KG1 (cell line): ENCODE measurements around the gene REV1.
"Not testable (repeated sequence)": the region's sequence is repeated elsewhere in the genome, so short reads cannot be mapped to it uniquely, and the experiment has no call there.

Experiments
- DNase-seq: peaks from one replicate; lab custom pipeline; 2025; lab: John Stamatoyannopoulos, UW

Gene REV1

GRCh38 chr2:99403084-99403483 is 86.7 kb downstream of the REV1 start:
- DNase-seq = no peak

DNA sequence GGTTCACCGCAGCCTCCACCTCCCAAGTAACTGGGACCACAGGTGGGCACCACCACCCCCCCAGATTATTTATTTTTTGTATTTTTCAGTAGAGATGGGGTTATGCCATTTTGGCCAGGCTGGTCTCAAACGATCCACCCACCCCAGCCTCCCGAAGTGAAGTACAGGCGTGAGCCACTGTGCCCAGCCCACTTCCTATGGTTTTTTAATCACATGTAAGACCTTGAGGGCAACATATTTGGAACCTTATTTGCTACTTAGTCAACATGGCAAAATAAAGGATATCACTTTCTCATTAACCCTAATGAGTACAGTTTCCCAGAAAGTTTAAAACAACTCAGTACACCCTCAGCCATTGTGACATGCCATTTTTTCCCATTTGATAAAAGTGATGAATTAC is 88.0 kb downstream of the REV1 start:
- DNase-seq = no peak

- no peak for DNase-seq
Observed at GRCh38 chr2:99399795-99400194, 90.0 kb downstream of the REV1 start.

GRCh38 chr2:99399063-99399462 is 90.8 kb downstream of the REV1 start:
- DNase-seq = no peak

DNA sequence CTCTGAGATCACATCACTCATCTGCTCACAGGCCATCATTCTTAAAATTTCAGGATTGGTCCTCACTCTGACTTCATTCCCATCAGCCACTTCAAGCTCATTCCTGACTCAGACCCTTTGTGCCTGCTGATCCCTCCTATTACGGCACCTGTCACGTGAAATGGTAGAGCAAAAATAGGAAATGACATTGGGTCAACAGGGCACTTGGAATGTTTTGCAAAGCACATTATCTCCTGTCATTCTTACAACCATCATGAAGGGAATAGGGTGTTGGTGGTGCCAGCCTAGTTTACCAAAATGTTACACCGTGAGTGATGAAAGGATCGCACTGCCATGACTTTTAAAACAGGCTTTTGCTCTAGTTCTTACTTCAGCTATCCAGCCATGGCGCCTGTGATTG is 91.5 kb downstream of the REV1 start:
- DNase-seq = no peak

DNA sequence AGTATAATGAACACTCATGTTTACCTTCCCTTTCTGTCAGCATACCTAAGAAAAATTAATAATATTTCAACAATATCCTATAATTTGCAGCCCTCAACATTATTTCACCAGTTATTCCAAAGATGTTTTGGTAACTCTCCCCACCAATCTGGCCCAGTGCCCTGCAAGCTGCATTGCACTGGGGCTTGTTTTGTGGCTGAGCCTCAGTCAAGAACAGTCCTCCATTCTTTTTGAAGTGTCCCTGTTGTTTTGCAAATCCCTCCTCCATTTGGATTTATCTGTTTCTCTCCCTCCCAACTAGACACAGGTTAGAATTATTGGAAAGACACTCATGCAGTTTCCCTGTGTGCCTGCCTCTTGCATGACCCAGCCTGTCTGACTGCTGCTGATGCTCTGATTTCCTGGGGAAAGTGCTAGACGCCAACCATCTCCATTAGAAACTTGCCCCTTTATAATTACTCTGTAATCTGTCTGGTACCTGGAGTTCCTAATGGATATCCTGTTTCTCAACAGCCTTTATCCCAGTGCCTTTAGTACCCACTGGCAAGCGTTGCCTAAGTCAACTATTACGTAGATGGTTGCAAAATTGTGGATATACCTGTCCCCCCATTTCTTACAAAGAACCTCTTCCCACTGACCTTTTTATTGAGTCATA is 92.4 kb downstream of the REV1 start:
- DNase-seq = no peak

DNA sequence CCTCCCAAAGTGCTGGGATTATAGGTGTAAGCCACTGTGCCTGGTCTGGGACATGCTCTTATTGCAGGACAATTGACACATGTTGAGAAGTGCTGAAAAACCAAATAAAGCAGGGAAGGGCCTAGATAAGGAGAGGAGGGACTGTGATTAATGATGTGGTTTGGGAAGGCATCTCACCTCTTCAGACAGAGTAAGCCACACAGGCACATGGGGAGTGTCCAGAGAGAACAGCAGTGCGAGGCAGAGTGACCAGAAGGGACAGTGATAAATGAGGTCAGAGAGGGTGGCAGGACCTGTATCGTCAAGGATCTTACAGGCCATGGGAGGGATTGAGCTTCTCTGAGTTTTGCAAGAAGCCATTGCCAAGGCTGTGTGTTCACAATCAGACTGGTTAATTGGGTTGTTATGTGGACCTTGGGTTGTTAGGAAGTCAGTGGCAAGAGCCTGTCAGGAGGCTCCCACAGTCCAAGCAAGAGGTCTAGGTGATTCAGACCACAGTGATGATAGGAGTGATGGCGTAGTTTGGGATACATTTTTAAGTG is 94.2 kb downstream of the REV1 start:
- DNase-seq = no peak

DNA sequence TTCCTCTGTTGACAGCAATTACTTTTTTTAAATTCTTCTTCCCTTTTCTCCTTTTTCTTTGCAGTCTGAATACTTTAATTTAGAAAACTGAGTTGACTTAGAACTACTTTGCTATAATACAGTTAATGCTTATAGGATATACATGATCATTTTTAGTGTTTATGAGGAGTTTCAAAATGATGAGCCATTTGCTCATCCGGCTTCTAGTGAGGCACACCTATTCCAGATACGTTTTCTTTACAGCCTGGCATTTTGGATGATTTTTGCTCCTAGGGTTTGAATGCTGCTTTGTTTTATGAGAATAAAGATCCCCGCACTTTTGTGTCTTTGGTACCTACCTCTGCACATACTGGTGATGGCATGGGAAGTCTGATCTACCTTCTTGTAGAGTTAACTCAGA is 99.9 kb downstream of the REV1 start:
- DNase-seq = no peak

DNA sequence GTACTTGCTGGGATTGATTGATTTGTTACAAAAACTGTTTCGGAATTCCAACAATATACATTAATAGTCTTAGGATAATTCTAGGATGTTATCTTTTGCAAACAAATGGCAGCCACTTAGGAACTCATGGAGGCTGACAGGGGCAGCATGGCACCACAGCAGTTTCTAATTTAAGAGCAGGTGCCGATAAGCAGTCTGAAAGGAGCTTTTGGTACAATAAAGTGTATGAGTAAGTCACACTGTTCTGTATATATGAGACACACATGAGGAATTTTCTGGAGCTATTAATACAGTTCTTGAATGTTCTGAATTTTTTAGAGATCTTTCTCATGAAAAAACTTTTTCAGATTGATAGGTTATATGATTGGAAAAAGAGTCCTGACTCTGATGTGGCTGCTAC is 100.4 kb downstream of the REV1 start:
- no peak for DNase-seq

DNA sequence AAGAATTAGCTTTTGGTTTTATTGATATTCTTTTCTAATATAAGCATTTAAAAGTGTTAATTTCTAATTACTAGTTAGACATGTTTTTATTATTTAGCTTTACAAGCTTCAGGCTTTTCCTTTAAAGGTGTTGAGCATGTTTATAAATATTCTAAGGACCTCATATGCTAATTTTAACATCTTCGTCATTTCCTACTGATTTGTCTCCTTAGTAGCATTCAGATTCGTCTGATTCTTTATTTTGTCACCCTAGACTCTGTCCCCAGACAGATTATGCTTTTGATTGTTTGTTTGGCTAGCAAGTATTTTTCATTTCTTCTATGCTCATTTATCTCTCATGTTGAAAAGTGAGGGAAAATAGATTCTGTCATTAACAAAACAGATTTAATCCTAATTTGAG is 100.9 kb downstream of the REV1 start:
- no peak for DNase-seq

DNA sequence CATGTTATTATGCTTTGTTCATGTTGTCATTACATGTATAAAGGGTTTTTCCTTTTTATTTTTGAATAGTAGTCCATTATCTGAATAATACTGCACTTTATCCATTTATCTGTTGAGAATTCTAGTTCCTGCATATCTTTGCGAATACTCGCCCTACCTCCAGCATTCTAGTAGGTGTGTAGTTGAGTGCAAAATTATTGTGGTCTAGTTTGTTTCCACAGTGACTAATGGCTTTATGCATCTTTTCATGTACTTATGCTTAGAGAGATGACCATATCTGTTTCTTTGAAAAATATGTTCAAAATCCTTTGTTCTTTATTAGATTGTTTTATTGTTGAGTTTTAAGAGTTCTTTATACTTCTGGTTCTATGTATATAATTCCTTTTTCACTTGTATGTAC is 103.8 kb downstream of the REV1 start:
- DNase-seq = no peak

GRCh38 chr2:99382143-99382542 is 107.7 kb downstream of the REV1 start:
- DNase-seq = no peak

- no peak for DNase-seq
Observed at GRCh38 chr2:99380376-99381010, 109.3 kb downstream of the REV1 start.

DNA sequence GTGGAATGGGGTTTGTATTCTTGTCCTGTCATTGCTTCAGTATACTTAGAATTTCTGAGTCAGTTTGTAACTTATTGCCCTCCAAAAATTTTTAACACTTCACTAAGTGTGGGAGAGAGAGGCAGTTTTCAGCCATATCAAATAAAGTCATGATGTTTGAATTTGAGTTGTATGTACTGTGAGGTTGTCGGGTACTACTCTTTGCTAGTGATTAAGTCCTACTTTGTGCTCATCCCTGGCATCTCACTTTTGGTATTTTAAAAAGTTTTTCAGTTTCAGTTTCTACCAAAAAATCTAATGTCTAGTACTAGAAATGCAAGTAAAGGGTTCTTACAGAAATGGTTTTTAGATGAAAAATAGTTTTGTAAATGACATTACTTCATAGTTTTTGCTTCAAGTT is 111.9 kb downstream of the REV1 start:
- no peak for DNase-seq

DNA sequence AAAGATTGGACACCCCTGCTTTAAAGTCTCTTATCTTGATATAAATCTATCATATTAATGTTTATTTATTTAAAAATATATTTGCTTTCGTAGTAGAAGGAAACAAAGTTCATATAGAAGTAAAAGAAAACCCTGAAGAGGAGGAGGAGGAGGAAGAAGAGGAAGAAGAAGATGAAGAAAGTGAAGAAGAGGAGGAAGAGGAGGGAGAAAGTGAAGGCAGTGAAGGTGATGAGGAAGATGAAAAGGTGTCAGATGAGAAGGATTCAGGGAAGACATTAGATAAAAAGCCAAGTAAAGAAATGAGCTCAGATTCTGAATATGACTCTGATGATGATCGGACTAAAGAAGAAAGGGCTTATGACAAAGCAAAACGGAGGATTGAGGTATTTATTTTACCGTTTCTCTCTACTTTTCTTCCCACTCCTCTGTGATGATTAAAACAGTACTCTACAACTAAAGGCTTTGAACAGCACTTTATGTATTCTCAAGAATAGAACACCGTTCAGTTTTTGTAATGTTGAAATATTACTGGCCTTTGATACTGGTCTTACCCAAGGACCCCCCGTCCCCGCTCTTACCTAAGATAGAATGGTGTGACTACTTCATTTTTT is 113.5 kb downstream of the REV1 start:
- no peak for DNase-seq

- DNase-seq = no peak
Observed at GRCh38 chr2:99374747-99375146, 115.1 kb downstream of the REV1 start.

DNA sequence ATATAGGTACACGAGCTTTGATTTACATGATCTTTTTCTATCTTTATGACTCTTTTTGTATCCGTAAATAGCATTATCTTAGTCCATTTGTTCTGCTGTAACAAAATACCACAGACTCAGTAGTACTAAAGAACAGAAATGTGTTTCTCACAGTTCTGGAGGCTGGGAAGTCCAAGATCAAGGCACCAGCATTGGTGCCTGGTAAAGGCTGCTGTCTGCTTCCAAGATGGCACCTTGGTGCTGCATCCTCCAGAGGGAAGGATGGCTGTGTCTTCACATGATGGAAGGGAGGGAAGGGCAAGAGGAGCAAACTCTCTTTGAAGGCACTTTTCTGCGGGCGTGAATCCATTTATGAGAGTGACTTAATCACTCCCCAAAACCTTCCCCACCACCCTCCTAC is 116.7 kb downstream of the REV1 start:
- DNase-seq = no peak

DNA sequence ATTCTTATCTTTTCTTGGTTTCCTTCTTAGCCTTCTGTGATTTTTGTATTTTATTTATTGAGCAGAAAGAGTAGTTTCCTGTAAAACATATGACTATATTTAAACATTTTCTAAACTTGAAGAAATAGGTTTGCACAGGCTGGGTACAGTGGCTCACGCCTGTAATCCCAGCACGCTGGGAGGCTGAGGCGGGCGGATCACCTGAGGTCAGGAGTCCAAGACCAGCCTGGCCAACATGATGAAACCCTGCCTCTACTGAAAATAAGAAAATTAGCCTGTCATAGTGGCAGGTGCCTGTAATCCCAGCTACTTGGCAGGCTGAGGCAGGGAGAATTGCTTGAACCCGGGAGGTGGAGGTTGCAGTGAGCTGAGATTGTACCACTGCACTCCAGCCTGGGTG is 121.0 kb downstream of the REV1 start:
- not testable (repeated sequence) for DNase-seq

- no peak for DNase-seq
Observed at GRCh38 chr2:99365661-99366060, 124.2 kb downstream of the REV1 start.

DNA sequence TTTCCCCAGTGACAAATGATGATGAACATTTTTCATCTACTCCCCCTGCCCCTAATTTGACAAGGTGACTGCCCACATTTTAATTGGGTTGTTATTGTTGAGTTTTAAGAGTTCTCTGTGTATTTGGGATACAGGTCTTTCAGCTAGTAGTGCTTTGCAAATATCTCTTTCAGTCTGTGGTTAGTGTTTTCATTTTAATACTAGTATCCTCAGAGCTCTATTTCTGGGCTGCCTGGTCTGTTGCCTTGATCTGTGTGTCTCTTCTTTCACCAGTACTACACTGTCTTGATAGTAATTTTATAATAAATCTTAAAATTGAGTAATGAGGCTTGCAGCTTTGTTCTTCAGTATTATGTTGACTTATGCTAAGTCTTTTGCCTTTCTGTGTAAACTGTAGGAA is 133.0 kb downstream of the REV1 start:
- no peak for DNase-seq

- not testable (repeated sequence) for DNase-seq
Observed at GRCh38 chr2:99354825-99355224, 135.0 kb downstream of the REV1 start.

- no peak for DNase-seq
Observed at GRCh38 chr2:99354070-99354469, 135.7 kb downstream of the REV1 start.
